Bronchial epithelial cell (primary cell): Measurements from ENCODE around the gene PLCH2. TPM values are rescaled to one million over a fixed set of nuclear protein-coding genes. Genes with fewer than 3 reads are reported as not detected.
"Not testable (repeated sequence)": the region's sequence is repeated elsewhere in the genome, so short reads cannot be mapped to it uniquely, and the experiment has no call there.

ENCODE experiments used
- DNase-seq: peaks from one replicate; pipeline ENCODE4 v3.0.0-alpha.2; 2010; ENCODE audit warnings: low read depth
- FAIRE-seq: peaks from 2 replicates; lab custom pipeline; 2011; peaks lifted over from hg19 to GRCh38; lab: Jason Lieb, UNC
- H3K27me3 ChIP-seq: 2 replicates; pipeline ENCODE4 v1.5.1; 2011; ENCODE audit warnings: low read length; ENCODE audit not compliant: control insufficient read depth, insufficient read depth
- H3K36me3 ChIP-seq: 2 replicates; pipeline ENCODE4 v1.5.1; 2011; ENCODE audit warnings: low read length; ENCODE audit not compliant: control insufficient read depth, insufficient read depth
- H3K4me3 ChIP-seq: 2 replicates; pipeline ENCODE4 v1.5.1; 2011; ENCODE audit warnings: mild to moderate bottlenecking, low read depth, low read length, control low read depth
- CTCF ChIP-seq: IDR thresholded peaks from 2 replicates; pipeline ENCODE4 v1.5.1; 2011; ENCODE audit warnings: mild to moderate bottlenecking, moderate library complexity, low read length, control low read depth, inconsistent platforms; ENCODE audit not compliant: insufficient read depth, severe bottlenecking
- total RNA-seq: library from RNA; depleted of rRNA; stranded (reverse); fragments of >200 nt; gene quantifications from 2 replicates; pipeline ENCODE4 v1.2.1, GENCODE V29; 2014

The PLCH2 gene
- total RNA-seq, 1 donor from 2014 or later = 64.2 TPM

DNA sequence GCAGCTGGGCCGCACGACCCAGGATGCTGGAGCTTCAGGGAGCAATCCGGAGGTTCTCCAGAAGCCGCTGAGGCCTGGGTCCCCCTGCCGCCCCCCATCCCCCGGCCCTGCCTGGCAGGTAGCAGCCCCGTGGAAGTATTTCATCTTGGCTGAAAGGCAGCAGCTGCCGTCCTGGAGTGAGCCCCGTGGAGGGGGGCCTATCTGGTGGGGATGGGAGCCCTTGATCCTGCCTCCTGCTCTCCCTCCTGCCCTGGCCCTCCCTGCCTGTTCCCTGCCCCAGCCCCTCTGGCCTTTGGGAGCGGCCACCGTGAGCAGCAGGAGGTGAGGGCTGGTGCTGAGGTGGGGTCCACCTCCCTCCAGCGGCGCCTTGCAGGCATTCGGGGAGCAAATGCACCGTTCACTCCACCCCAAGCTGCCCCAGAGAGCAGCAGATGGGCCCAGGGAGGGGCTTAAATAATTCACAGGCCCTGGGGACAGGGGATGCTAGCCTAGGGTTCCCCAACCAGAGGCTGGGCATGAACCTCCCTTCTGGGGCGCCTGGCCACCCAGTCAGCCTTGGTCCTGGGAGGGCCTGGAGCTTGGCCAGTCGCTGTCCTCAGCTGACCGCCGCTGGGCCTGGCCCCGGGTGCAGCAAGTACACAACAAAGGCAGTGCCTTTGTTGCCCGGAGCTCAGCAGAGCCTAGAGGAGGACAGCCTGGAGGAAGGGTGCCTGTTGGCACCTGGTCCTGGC lies 23.7 kb upstream of the PLCH2 start:
- Histone ChIP-seq H3K4me3 (no peak overlapping the region), H3K36me3 (peaks cover 7% of the 10 kb centered on the region), H3K27me3 (no peaks in the 10 kb centered on the region)
- DNase-seq = no peak
- no peak for FAIRE-seq
- TF ChIP-seq CTCF = no peak

DNA sequence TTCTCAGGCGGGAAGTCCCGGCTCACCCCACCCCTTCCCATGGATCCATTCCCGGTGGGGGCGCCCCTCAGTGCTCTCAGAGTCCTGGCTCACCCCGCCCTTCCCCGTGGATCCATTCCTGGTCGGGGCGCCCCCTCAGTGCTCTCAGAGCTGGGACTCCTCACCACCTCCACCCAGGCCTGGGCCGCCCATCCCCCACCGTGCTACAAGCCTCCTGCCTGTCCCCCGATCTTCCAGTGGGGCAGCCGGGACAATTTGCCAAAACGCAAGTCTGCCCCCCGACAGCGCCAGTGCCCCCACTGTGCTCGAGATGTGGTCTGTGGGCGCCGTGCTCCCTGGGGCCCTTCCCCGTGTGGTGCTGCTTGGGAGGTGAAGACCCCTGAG lies 23.2 kb upstream of the PLCH2 start:
- FAIRE-seq = no peak
- no peak for TF ChIP-seq CTCF

GRCh38 chr1:2454227-2454626 lies 21.9 kb upstream of the PLCH2 start:
- FAIRE-seq (no peak), DNase-seq (no peak)
- Histone ChIP-seq H3K4me3 (no peak overlapping the region), H3K27me3 (no peaks in the 10 kb centered on the region), H3K36me3 (peaks cover 6% of the 10 kb centered on the region)
- no peak for TF ChIP-seq CTCF

More for the DNA sequence above, 23.2 kb upstream of the PLCH2 start:
- peaks cover 6% of the 10 kb centered on the region for H3K36me3 ChIP-seq
- H3K27me3 ChIP-seq = no peaks in the 10 kb centered on the region
- DNase-seq = no peak
- no peak overlapping the region for H3K4me3 ChIP-seq

DNA sequence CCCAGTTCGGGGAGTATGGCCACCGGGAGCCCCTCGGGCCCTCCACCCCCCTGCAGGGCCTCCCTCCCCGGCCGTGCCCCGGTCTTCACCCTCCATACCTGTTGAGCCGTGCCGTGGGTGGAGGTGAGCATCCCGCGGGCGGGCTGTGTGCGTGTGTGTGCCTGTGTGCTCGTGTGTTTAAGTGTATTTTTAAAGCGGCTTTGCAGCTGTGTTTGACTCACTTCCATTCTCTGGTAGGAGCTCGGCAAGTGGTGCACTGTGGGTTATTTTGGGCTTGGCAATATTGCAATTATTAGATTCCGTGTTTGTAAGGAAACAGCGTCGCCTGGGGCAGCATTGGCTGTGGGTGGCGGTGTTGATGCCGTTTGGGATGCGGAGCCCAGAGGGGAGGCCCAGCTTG lies 20.3 kb upstream of the PLCH2 start:
- no peak for FAIRE-seq
- Histone ChIP-seq H3K27me3 (no peaks in the 10 kb centered on the region), H3K36me3 (peaks cover 7% of the 10 kb centered on the region), H3K4me3 (no peak overlapping the region)
- peak; percentile 13 for DNase-seq
- TF ChIP-seq CTCF = no peak

- DNase-seq (no peak), FAIRE-seq (no peak)
- H3K36me3 ChIP-seq = peaks cover 9% of the 10 kb centered on the region
- TF ChIP-seq CTCF = no peak
- H3K27me3 ChIP-seq = no peaks in the 10 kb centered on the region
- no peak overlapping the region for H3K4me3 ChIP-seq
Measured at GRCh38 chr1:2457444-2457843, 18.6 kb upstream of the PLCH2 start.

DNA sequence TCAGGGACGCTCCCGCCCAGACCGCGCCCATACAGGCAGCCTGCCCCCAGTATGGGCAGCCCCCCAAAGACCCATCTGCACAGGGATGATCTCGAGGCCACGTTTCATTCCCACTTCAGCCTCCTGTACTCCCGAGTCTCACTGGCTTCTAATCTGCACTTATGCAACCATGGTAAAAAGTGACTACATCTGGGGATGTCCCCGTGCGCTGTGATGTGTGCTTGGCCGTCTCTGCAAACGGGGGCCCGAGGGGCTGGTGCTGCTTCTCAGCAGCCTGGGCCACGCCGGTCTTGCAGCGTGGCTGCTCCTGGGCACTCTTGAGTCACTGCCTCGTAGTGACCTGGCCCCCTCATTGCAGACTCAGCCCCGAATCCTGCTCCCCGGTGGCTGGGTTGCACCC lies 17.4 kb upstream of the PLCH2 start:
- no peak for TF ChIP-seq CTCF
- H3K4me3 ChIP-seq = no peak overlapping the region
- H3K36me3 ChIP-seq = peaks cover 12% of the 10 kb centered on the region
- no peaks in the 10 kb centered on the region for H3K27me3 ChIP-seq
- DNase-seq (no peak), FAIRE-seq (no peak)

GRCh38 chr1:2459102-2459753 lies 16.9 kb upstream of the PLCH2 start:
- not testable (repeated sequence) for DNase-seq, FAIRE-seq, H3K27me3 ChIP-seq, H3K4me3 ChIP-seq
- H3K36me3 ChIP-seq = peaks cover 15% of the 10 kb centered on the region
